Measurements from ENCODE around the gene HDC. TPM values are rescaled to one million over a fixed set of nuclear protein-coding genes. Genes with fewer than 3 reads are reported as not detected.

Gene HDC
- total RNA-seq, 2 experiments from 2014 or later, result 0.13 TPM; not detected in 1

DNA sequence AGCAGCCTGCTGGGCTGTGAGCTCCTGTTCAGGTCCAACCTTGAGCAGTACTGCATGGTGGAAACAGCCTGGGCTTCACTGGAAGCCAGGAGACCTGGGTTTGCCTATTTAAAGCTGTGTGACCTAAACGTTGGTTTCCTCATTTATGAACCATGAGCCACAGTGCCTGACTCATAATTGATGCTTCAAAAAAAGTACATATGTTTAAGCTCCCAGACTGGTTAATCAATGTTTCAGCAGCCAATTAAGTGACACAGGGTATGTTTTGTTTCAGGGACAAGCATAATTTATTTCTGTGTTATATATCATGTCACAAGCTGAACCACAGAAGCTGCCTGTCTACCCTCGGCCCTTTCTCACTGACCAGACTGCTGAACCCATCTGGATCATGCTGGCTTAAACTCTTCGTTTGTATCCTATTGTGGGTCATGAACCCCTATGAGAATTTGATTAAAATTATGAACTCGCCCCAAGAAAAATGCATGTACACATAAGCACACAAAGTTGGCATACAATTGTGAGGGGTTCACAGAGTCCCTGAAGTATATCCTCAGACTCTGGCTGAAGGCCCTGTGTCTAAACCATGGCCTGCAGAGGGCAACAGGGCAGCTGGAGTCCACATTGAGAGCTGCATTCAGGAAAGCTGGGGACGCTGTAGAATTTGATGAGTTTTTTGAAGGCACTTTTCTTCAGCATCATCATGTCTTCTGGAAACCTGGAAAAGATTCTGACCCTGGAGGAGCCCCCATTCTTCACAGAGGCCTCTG lies 23.7 kb downstream of the HDC start:
- Mint-ChIP-seq H3K27ac (no peak overlapping the region), H3K27me3 (ENCODE audit: low read depth) (no peaks in the 10 kb centered on the region), H3K9me3 (ENCODE audit: insufficient read depth) (no peaks in the 10 kb centered on the region), H3K4me1 (ENCODE audit: low read depth) (peaks cover 21% of the 10 kb centered on the region), H3K36me3 (ENCODE audit: low read depth) (peaks cover 6% of the 10 kb centered on the region), H3K4me3 (no peak overlapping the region)
- POLR2A ChIA-PET, result interaction anchor here (1.2 to 2.3 kb wide), 5 partner anchors 8 to 59 kb away, joined by 3 to 11 read pairs (median 6); partner anchors contain the start of gene SLC27A2
- peak; percentile 58 for ATAC-seq
- CTCF ChIA-PET, result interaction anchor here (0.5 to 2.3 kb wide), 12 partner anchors 8 to 417 kb away, joined by 3 to 15 read pairs (median 4); partner anchors contain the start of gene SLC27A2
- DNase-seq, result no peak

- Mint-ChIP-seq H3K27me3 (ENCODE audit: low read depth) (no peaks in the 10 kb centered on the region), H3K4me3 (no peak overlapping the region), H3K36me3 (ENCODE audit: low read depth) (peaks cover 17% of the 10 kb centered on the region), H3K4me1 (ENCODE audit: low read depth) (peaks cover 18% of the 10 kb centered on the region), H3K9me3 (ENCODE audit: insufficient read depth) (no peaks in the 10 kb centered on the region), H3K27ac (no peak overlapping the region)
- CTCF ChIA-PET, result interaction anchor here (0.7 to 1.7 kb wide), 2 partner anchors 52 to 97 kb away, joined by 3 read pairs; no protein-coding TSS in a partner anchor
- DNase-seq (no peak), ATAC-seq (no peak)
- POLR2A ChIA-PET, result no interaction called here
These were observed 27.3 kb downstream of the HDC start for GRCh38 chr15:50238255-50238654.

- no peaks in the 10 kb centered on the region for H3K9me3 Mint-ChIP-seq (ENCODE audit: insufficient read depth)
- ChIA-PET POLR2A (no interaction called here), CTCF (interaction anchor here (1.6 kb wide), 1 partner anchor 80 kb away, joined by 6 read pairs; no protein-coding TSS in a partner anchor)
- DNase-seq (no peak), ATAC-seq (no peak)
- H3K4me1 Mint-ChIP-seq (ENCODE audit: low read depth), result peaks cover 12% of the 10 kb centered on the region
- peaks cover 19% of the 10 kb centered on the region for H3K36me3 Mint-ChIP-seq (ENCODE audit: low read depth)
- no peaks in the 10 kb centered on the region for H3K27me3 Mint-ChIP-seq (ENCODE audit: low read depth)
- no peak overlapping the region for H3K4me3 Mint-ChIP-seq
- no peak overlapping the region for H3K27ac Mint-ChIP-seq
These were observed 29.1 kb downstream of the HDC start for GRCh38 chr15:50236433-50236832.

DNA sequence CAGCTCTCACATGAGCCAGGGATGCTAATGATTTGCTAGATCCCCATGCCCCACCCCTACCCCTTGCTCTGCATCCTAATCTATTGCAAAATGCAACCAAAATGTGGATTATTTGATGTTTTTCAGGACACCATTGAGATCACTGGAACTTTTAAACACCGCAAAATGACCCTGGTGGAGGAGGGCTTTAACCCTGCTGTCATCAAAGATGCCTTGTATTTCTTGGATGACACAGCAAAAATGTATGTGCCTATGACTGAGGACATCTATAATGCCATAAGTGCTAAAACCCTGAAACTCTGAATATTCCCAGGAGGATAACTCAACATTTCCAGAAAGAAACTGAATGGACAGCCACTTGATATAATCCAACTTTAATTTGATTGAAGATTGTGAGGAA lies 29.7 kb downstream of the HDC start:
- Mint-ChIP-seq H3K4me1 (ENCODE audit: low read depth) (peaks cover 6% of the 10 kb centered on the region), H3K36me3 (ENCODE audit: low read depth) (peaks cover 19% of the 10 kb centered on the region), H3K27me3 (ENCODE audit: low read depth) (no peaks in the 10 kb centered on the region), H3K4me3 (no peak overlapping the region), H3K9me3 (ENCODE audit: insufficient read depth) (no peaks in the 10 kb centered on the region), H3K27ac (no peak overlapping the region)
- ChIA-PET CTCF (no interaction called here), POLR2A (no interaction called here)
- ATAC-seq, result no peak
- no peak for DNase-seq

GRCh38 chr15:50234764-50235163 lies 30.8 kb downstream of the HDC start:
- no peak for ATAC-seq
- H3K9me3 Mint-ChIP-seq (ENCODE audit: insufficient read depth), result no peaks in the 10 kb centered on the region
- DNase-seq, result no peak
- H3K36me3 Mint-ChIP-seq (ENCODE audit: low read depth), result peaks cover 24% of the 10 kb centered on the region
- H3K4me1 Mint-ChIP-seq (ENCODE audit: low read depth), result peaks cover 6% of the 10 kb centered on the region
- H3K27ac Mint-ChIP-seq, result no peak overlapping the region
- ChIA-PET POLR2A (interaction anchor here (1.2 kb wide), 1 partner anchor 68 kb away, joined by 3 read pairs; no protein-coding TSS in a partner anchor), CTCF (interaction anchor here (0.8 kb wide), 1 partner anchor 81 kb away, joined by 3 read pairs; no protein-coding TSS in a partner anchor)
- no peak overlapping the region for H3K4me3 Mint-ChIP-seq
- H3K27me3 Mint-ChIP-seq (ENCODE audit: low read depth), result no peaks in the 10 kb centered on the region

- H3K36me3 Mint-ChIP-seq (ENCODE audit: low read depth), result peaks cover 35% of the 10 kb centered on the region
- no peaks in the 10 kb centered on the region for H3K27me3 Mint-ChIP-seq (ENCODE audit: low read depth)
- ChIA-PET CTCF (interaction anchor here (1.0 to 1.4 kb wide), 3 partner anchors 8 to 58 kb away, joined by 3 to 4 read pairs (median 4); no protein-coding TSS in a partner anchor), POLR2A (interaction anchor here (0.9 kb wide), 1 partner anchor 8 kb away, joined by 3 read pairs; no protein-coding TSS in a partner anchor)
- no peaks in the 10 kb centered on the region for H3K9me3 Mint-ChIP-seq (ENCODE audit: insufficient read depth)
- H3K4me3 Mint-ChIP-seq, result no peak overlapping the region
- ATAC-seq (no peak), DNase-seq (no peak)
- peak overlapping the region; percentile 61 for H3K27ac Mint-ChIP-seq
- peaks cover 6% of the 10 kb centered on the region for H3K4me1 Mint-ChIP-seq (ENCODE audit: low read depth)
These were observed 32.3 kb downstream of the HDC start for GRCh38 chr15:50233192-50233736.

- peak overlapping the region; percentile 61 for H3K27ac Mint-ChIP-seq
- no peak overlapping the region for H3K4me3 Mint-ChIP-seq
- peaks cover 6% of the 10 kb centered on the region for H3K4me1 Mint-ChIP-seq (ENCODE audit: low read depth)
- no peaks in the 10 kb centered on the region for H3K27me3 Mint-ChIP-seq (ENCODE audit: low read depth)
- no peak for ATAC-seq
- POLR2A ChIA-PET, result interaction anchor here (0.9 kb wide), 1 partner anchor 9 kb away, joined by 3 read pairs; no protein-coding TSS in a partner anchor
- peaks cover 36% of the 10 kb centered on the region for H3K36me3 Mint-ChIP-seq (ENCODE audit: low read depth)
- CTCF ChIA-PET, result interaction anchor here (1.0 to 1.4 kb wide), 3 partner anchors 9 to 58 kb away, joined by 3 to 4 read pairs (median 4); no protein-coding TSS in a partner anchor
- DNase-seq, result no peak
- H3K9me3 Mint-ChIP-seq (ENCODE audit: insufficient read depth), result no peaks in the 10 kb centered on the region
These were observed 32.7 kb downstream of the HDC start for GRCh38 chr15:50232791-50233190.

DNA sequence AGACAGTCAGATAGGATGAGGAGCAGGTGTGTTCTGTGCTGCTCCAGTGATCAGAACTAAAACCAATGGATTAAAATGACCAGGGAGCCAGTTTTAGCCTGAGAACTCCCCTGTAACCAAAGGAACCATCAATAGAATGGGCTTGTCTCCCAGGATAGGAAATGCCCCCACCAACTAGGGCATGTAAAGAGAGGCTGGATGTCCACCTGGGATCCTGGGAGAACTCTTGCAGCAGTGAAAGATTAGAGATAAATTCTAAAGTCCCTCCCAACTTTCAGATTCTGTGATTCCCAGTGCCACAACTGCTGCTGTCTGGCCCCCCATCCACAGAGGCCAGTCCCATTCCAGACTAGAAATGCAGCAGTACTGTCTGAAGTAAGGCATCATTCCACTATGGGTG lies 33.8 kb downstream of the HDC start:
- Mint-ChIP-seq H3K36me3 (ENCODE audit: low read depth) (peaks cover 45% of the 10 kb centered on the region), H3K9me3 (ENCODE audit: insufficient read depth) (no peaks in the 10 kb centered on the region), H3K27ac (no peak overlapping the region), H3K27me3 (ENCODE audit: low read depth) (no peaks in the 10 kb centered on the region), H3K4me3 (no peak overlapping the region), H3K4me1 (ENCODE audit: low read depth) (peaks cover 6% of the 10 kb centered on the region)
- no peak for DNase-seq
- POLR2A ChIA-PET, result no interaction called here
- no peak for ATAC-seq
- CTCF ChIA-PET, result interaction anchor here (1.2 kb wide), 1 partner anchor 49 kb away, joined by 4 read pairs; no protein-coding TSS in a partner anchor

GRCh38 chr15:50229336-50229735 lies 36.2 kb downstream of the HDC start:
- H3K27ac Mint-ChIP-seq, result no peak overlapping the region
- peaks cover 6% of the 10 kb centered on the region for H3K4me1 Mint-ChIP-seq (ENCODE audit: low read depth)
- ChIA-PET POLR2A (interaction anchor here (0.6 kb wide), 1 partner anchor 17 kb away, joined by 3 read pairs; no protein-coding TSS in a partner anchor), CTCF (interaction anchor here (1.3 kb wide), 1 partner anchor 139 kb away, joined by 3 read pairs; no protein-coding TSS in a partner anchor)
- H3K36me3 Mint-ChIP-seq (ENCODE audit: low read depth), result peaks cover 41% of the 10 kb centered on the region
- no peak for ATAC-seq
- no peak overlapping the region for H3K4me3 Mint-ChIP-seq
- no peaks in the 10 kb centered on the region for H3K27me3 Mint-ChIP-seq (ENCODE audit: low read depth)
- no peaks in the 10 kb centered on the region for H3K9me3 Mint-ChIP-seq (ENCODE audit: insufficient read depth)
- DNase-seq, result no peak

GRCh38 chr15:50228866-50229265 lies 36.7 kb downstream of the HDC start:
- CTCF ChIA-PET, result interaction anchor here (1.3 kb wide), 1 partner anchor 139 kb away, joined by 3 read pairs; no protein-coding TSS in a partner anchor
- ATAC-seq (no peak), DNase-seq (no peak)
- H3K4me3 Mint-ChIP-seq, result no peak overlapping the region
- no peaks in the 10 kb centered on the region for H3K27me3 Mint-ChIP-seq (ENCODE audit: low read depth)
- no peaks in the 10 kb centered on the region for H3K9me3 Mint-ChIP-seq (ENCODE audit: insufficient read depth)
- H3K27ac Mint-ChIP-seq, result no peak overlapping the region
- POLR2A ChIA-PET, result interaction anchor here (0.6 kb wide), 1 partner anchor 18 kb away, joined by 3 read pairs; no protein-coding TSS in a partner anchor
- peaks cover 6% of the 10 kb centered on the region for H3K4me1 Mint-ChIP-seq (ENCODE audit: low read depth)
- peaks cover 40% of the 10 kb centered on the region for H3K36me3 Mint-ChIP-seq (ENCODE audit: low read depth)

- POLR2A ChIA-PET, result no interaction called here
- Mint-ChIP-seq H3K27me3 (ENCODE audit: low read depth) (no peaks in the 10 kb centered on the region), H3K4me3 (no peak overlapping the region), H3K36me3 (ENCODE audit: low read depth) (peaks cover 38% of the 10 kb centered on the region), H3K4me1 (ENCODE audit: low read depth) (no peaks in the 10 kb centered on the region), H3K9me3 (ENCODE audit: insufficient read depth) (no peaks in the 10 kb centered on the region), H3K27ac (no peak overlapping the region)
- ATAC-seq (no peak), DNase-seq (no peak)
- CTCF ChIA-PET, result no interaction called here
These were observed 38.5 kb downstream of the HDC start for GRCh38 chr15:50227076-50227475.

GRCh38 chr15:50225938-50226337 lies 39.6 kb downstream of the HDC start:
- no peaks in the 10 kb centered on the region for H3K9me3 Mint-ChIP-seq (ENCODE audit: insufficient read depth)
- no peaks in the 10 kb centered on the region for H3K4me1 Mint-ChIP-seq (ENCODE audit: low read depth)
- POLR2A ChIA-PET, result no interaction called here
- H3K4me3 Mint-ChIP-seq, result no peak overlapping the region
- ATAC-seq (no peak), DNase-seq (no peak)
- no peaks in the 10 kb centered on the region for H3K27me3 Mint-ChIP-seq (ENCODE audit: low read depth)
- peaks cover 38% of the 10 kb centered on the region for H3K36me3 Mint-ChIP-seq (ENCODE audit: low read depth)
- no peak overlapping the region for H3K27ac Mint-ChIP-seq
- CTCF ChIA-PET, result no interaction called here

All from activated CD8-positive, alpha-beta T cell treated with anti-CD3 and anti-CD28 coated beads, Interleukin-2, amount 10 ng/mL, durations not matched to agents 7 days and 5 days (primary cell).